Muscle of leg (tissue), 11 donors: Measurements from ENCODE around the gene PAIP2. TPM values are rescaled to one million over a fixed set of nuclear protein-coding genes. Genes with fewer than 3 reads are reported as not detected.

Experiments used
- DNase-seq: peaks from one replicate; pipeline ENCODE4 v3.0.0; 2013
- H3K27ac ChIP-seq: one replicate; pipeline ENCODE4 v1.5.1; 2013; ENCODE audit warnings: mild to moderate bottlenecking, low read length, control low read depth
- H3K27me3 ChIP-seq: one replicate; pipeline ENCODE4 v1.6.1; 2013; ENCODE audit warnings: low read length; ENCODE audit not compliant: control insufficient read depth, insufficient read depth
- H3K36me3 ChIP-seq: one replicate; pipeline ENCODE4 v1.6.1; 2013; ENCODE audit warnings: low read length; ENCODE audit not compliant: control insufficient read depth, insufficient read depth
- H3K4me1 ChIP-seq: one replicate; pipeline ENCODE4 v1.6.1; 2013; ENCODE audit warnings: low read length; ENCODE audit not compliant: control insufficient read depth, insufficient read depth
- H3K4me3 ChIP-seq: one replicate; pipeline ENCODE4 v1.5.1; 2013; ENCODE audit warnings: low read length, control low read depth
- H3K9me3 ChIP-seq: replicated peaks from 2 replicates; pipeline ENCODE4 v1.6.1; 2013; ENCODE audit warnings: low read depth, low read length; ENCODE audit not compliant: control insufficient read depth
- WGBS: methylation state at CpG from one replicate; pipeline ENCODE4 v1.1.5; 2013; ENCODE audit warnings: missing lambda C conversion rate; ENCODE audit not compliant: insufficient coverage; 5-methylcytosine and 5-hydroxymethylcytosine counted together
- polyA plus RNA-seq, 8 donors: library from polyadenylated mRNA; unstranded; fragments of 120-200 nt; gene quantifications; one replicate each; pipeline versions ENCODE4 v1.2.1 to v1.2.3, GENCODE V29; 2013; ENCODE audit warnings: inconsistent platforms in 1 of 8, low replicate concordance in 1 of 8; ENCODE audit not compliant: insufficient read length in 8 of 8, insufficient read depth in 1 of 8
- total RNA-seq: library from RNA; stranded (reverse); fragments of 120-200 nt; gene quantifications from one replicate; pipeline ENCODE4 v1.2.4, GENCODE V29; 2013

PAIP2 gene
- total and polyA plus RNA-seq, 9 donors: 54.0 to 146 (median 120) TPM

GRCh38 chr5:139416651-139417050 is 75.0 kb downstream of the PAIP2 start:
- H3K4me1 ChIP-seq: peaks cover 61% of the 10 kb centered on the region
- no peaks in the 10 kb centered on the region for H3K27me3 ChIP-seq
- WGBS: 86% methylated on average over 4 of the region's 9 CpGs
- H3K27ac ChIP-seq: peak overlapping the region; percentile 94
- no peaks in the 10 kb centered on the region for H3K9me3 ChIP-seq
- no peak for DNase-seq
- H3K4me3 ChIP-seq: no peak overlapping the region
- H3K36me3 ChIP-seq: peaks cover 58% of the 10 kb centered on the region

- Histone ChIP-seq H3K36me3 (peaks cover 57% of the 10 kb centered on the region), H3K4me1 (peaks cover 61% of the 10 kb centered on the region), H3K27me3 (no peaks in the 10 kb centered on the region), H3K9me3 (no peaks in the 10 kb centered on the region), H3K27ac (peak overlapping the region; percentile 38), H3K4me3 (no peak overlapping the region)
- no CpG with 5 or more reads among the region's 4 CpGs for WGBS
- DNase-seq: peak; percentile 81
These were observed 75.6 kb downstream of the PAIP2 start for GRCh38 chr5:139417214-139417613.

- Histone ChIP-seq H3K27ac (peak overlapping the region; percentile 83), H3K4me3 (no peak overlapping the region)
- DNase-seq: peak; percentile 36
These were observed 77.1 kb downstream of the PAIP2 start for GRCh38 chr5:139418793-139419192.

More at GRCh38 chr5:139418793-139419192, 77.1 kb downstream of the PAIP2 start:
- H3K27me3 ChIP-seq: no peaks in the 10 kb centered on the region
- H3K36me3 ChIP-seq: peaks cover 46% of the 10 kb centered on the region
- H3K4me1 ChIP-seq: peaks cover 54% of the 10 kb centered on the region
- 80% methylated on average over 1 of the region's 1 CpG for WGBS
- no peaks in the 10 kb centered on the region for H3K9me3 ChIP-seq

Other genes starting within 250 kb of the PAIP2 start
- gene SIL1, start 143.5 kb upstream of the PAIP2 start, total RNA-seq: 26.1 TPM
- 10 to 100 TPM; 20.0 to 34.7 (median 26.8) TPM for gene SIL1, start 143.5 kb upstream of the PAIP2 start, polyA plus RNA-seq
- gene MATR3, start 48.1 kb upstream of the PAIP2 start, total RNA-seq: 255 TPM
- gene MATR3, start 48.1 kb upstream of the PAIP2 start, polyA plus RNA-seq: 100 to 1,000 TPM; 262 to 369 (median 307) TPM
- 0.04 TPM for gene SLC23A1, start 41.4 kb downstream of the PAIP2 start, total RNA-seq
- 1 to 10 TPM in 2 of 8 donors, under 1 TPM in 6; 0.11 to 2.1 (median 0.34) TPM for gene SLC23A1, start 41.4 kb downstream of the PAIP2 start, polyA plus RNA-seq
- gene MZB1, start 48.1 kb downstream of the PAIP2 start, total RNA-seq: 0.62 TPM
- under 1 TPM; 0.22 to 0.95 (median 0.42) TPM for gene MZB1, start 48.1 kb downstream of the PAIP2 start, polyA plus RNA-seq
- 18.8 TPM for gene PROB1, start 53.2 kb downstream of the PAIP2 start, total RNA-seq
- 10 to 100 TPM; 27.8 to 54.2 (median 39.3) TPM for gene PROB1, start 53.2 kb downstream of the PAIP2 start, polyA plus RNA-seq
- gene SPATA24, start 62.2 kb downstream of the PAIP2 start, total RNA-seq: 12.5 TPM
- gene SPATA24, start 62.2 kb downstream of the PAIP2 start, polyA plus RNA-seq: 10 to 100 TPM in 5 of 8 donors, 1 to 10 TPM in 3; 6.9 to 14.5 (median 10.1) TPM
- gene DNAJC18, start 97.7 kb downstream of the PAIP2 start, total RNA-seq: 15.3 TPM
- gene DNAJC18, start 97.7 kb downstream of the PAIP2 start, polyA plus RNA-seq: 10 to 100 TPM; 15.9 to 29.9 (median 20.5) TPM
- 36.0 TPM for gene ECSCR, start 120.9 kb downstream of the PAIP2 start, total RNA-seq
- 10 to 100 TPM; 30.9 to 47.9 (median 35.7) TPM for gene ECSCR, start 120.9 kb downstream of the PAIP2 start, polyA plus RNA-seq
- not detected for gene SMIM33, start 129.2 kb downstream of the PAIP2 start, total RNA-seq
- under 1 TPM in 2 of 8 donors, not detected in 6; 0.05 to 0.16 TPM for gene SMIM33, start 129.2 kb downstream of the PAIP2 start, polyA plus RNA-seq
- 19.3 TPM for gene STING1, start 140.9 kb downstream of the PAIP2 start, total RNA-seq
- gene STING1, start 140.9 kb downstream of the PAIP2 start, polyA plus RNA-seq: 10 to 100 TPM; 32.8 to 43.6 (median 37.7) TPM
- 93.2 TPM for gene UBE2D2, start 219.5 kb downstream of the PAIP2 start, total RNA-seq
- gene UBE2D2, start 219.5 kb downstream of the PAIP2 start, polyA plus RNA-seq: 100 to 1,000 TPM; 102 to 127 (median 112) TPM